ENCODE data around the gene TERT. TPM values are rescaled to one million over a fixed set of nuclear protein-coding genes. Genes with fewer than 3 reads are reported as not detected.

TERT gene
- total and polyA plus RNA-seq, 2 of the 4 experiments (the other 2 are of a cell fraction): not detected

GRCh38 chr5:1208221-1208742, 86.6 kb downstream of the TERT start:
- no peak overlapping the region for H4K8ac ChIP-seq (ENCODE audit: low read depth in 2 of 2, low read length in 2 of 2)
- H4K91ac ChIP-seq (ENCODE audit: insufficient read depth, low read depth, low read length): no peak overlapping the region
- H3K4me1 ChIP-seq (ENCODE audit: control insufficient read depth, insufficient read depth, low read length): peaks cover 3% of the 10 kb centered on the region; the same call in 1 of the 2 replicates
- H3K4me3 ChIP-seq (ENCODE audit: insufficient read depth, low read depth, low read length): no peak overlapping the region
- in situ Hi-C loops (cut with MboI; ENCODE audit: low sequenced_read_pairs) (no loop called here), dilution Hi-C loops (cut with HindIII; ENCODE audit: low sequenced_read_pairs, unreplicated experiment) (no loop called here), intact Hi-C loops (cut with micrococcal nuclease) (loop anchor here (2.0 kb wide), 1 partner anchor 433 kb away; no protein-coding TSS in a partner anchor)
- no peaks in the 10 kb centered on the region for H3K36me3 ChIP-seq (ENCODE audit: control insufficient read depth, insufficient read depth, low read length)
- H2BK20ac ChIP-seq (ENCODE audit: low read depth, low read length): no peak overlapping the region
- 34% methylated on average over 6 of the region's 17 CpGs; no CpG with 5 or more reads in 1 of the 2 experiments for WGBS, 2 experiments (ENCODE audit: extremely low coverage in 2 of 2, insufficient read length in 1 of 2)
- BruUV-seq (replicated peaks): no TSS peak
- H4K20me1 ChIP-seq (ENCODE audit: insufficient read depth, low read length): no peaks in the 10 kb centered on the region; the same call in 1 of the 2 replicates
- DNase-seq (no peak), ATAC-seq (ENCODE audit: low read depth) (no peak)
- H3K14ac ChIP-seq (replicated peaks; ENCODE audit: low read depth, low read length): no peak overlapping the region
- H3K9me1 ChIP-seq (ENCODE audit: insufficient read depth, low read length): peaks cover 6% of the 10 kb centered on the region; the same call in 1 of the 2 replicates
- H2BK5ac ChIP-seq (ENCODE audit: low read depth, low read length, poor library complexity, severe bottlenecking): no peak overlapping the region
- H3K9me3 ChIP-seq (ENCODE audit: control insufficient read depth, insufficient read depth, low read length): no peaks in the 10 kb centered on the region
- H2AK9ac ChIP-seq (replicated peaks; ENCODE audit: low read depth, low read length, poor library complexity): no peak overlapping the region
- no peak overlapping the region for H2BK120ac ChIP-seq (ENCODE audit: low read depth, low read length)
- no peak overlapping the region for H3K27ac ChIP-seq (ENCODE audit: insufficient read depth, low read length)
- ChIA-PET POLR2A (ENCODE audit: unreplicated experiment) (no interaction called here), CTCF (interaction anchor here (0.5 to 0.7 kb wide), 2 partner anchors 282 to 780 kb away, joined by 3 read pairs; no protein-coding TSS in a partner anchor)
- no peak for TF ChIP-seq MAFK (IDR thresholded peaks at IDR 0.05; ENCODE audit: low read depth, low read length)
- H3K23ac ChIP-seq (ENCODE audit: low read depth, low read length): no peak overlapping the region
- H3K4ac ChIP-seq (ENCODE audit: low read depth, low read length): no peak overlapping the region
- no peak overlapping the region for H2AFZ ChIP-seq (replicated peaks; ENCODE audit: low read length, poor library complexity)
- no peak overlapping the region for H3K4me2 ChIP-seq (ENCODE audit: low read depth, low read length)
- H3K79me1 ChIP-seq (ENCODE audit: low read depth in 1 of 2, low read length in 2 of 2): no peaks in the 10 kb centered on the region
- H3K56ac ChIP-seq (ENCODE audit: extremely low read depth, insufficient read depth, low read length): no peak overlapping the region
- H3K9ac ChIP-seq (ENCODE audit: low read depth, low read length): no peak overlapping the region
- peaks cover 28% of the 10 kb centered on the region; the same call in 1 of the 2 replicates for H3K27me3 ChIP-seq (ENCODE audit: control insufficient read depth, insufficient read depth, low read length)
- no peak overlapping the region for H2BK15ac ChIP-seq (ENCODE audit: low read depth, low read length)
- H4K5ac ChIP-seq (ENCODE audit: low read depth, low read length): no peak overlapping the region
- H2AK5ac ChIP-seq (ENCODE audit: low read depth, low read length): no peak overlapping the region
- no peak overlapping the region for H3K18ac ChIP-seq (ENCODE audit: low read depth, low read length)
